GM19328 (cell line): ENCODE data around the gene ARHGEF33.

Source experiments
- ATAC-seq: cut with Tn5 transposase; IDR thresholded peaks from one replicate; pipeline ENCODE4 v1.9.1; 2021; ENCODE audit warnings: mild to moderate bottlenecking, moderate library complexity; ENCODE audit not compliant: unreplicated experiment

The ARHGEF33 gene

DNA sequence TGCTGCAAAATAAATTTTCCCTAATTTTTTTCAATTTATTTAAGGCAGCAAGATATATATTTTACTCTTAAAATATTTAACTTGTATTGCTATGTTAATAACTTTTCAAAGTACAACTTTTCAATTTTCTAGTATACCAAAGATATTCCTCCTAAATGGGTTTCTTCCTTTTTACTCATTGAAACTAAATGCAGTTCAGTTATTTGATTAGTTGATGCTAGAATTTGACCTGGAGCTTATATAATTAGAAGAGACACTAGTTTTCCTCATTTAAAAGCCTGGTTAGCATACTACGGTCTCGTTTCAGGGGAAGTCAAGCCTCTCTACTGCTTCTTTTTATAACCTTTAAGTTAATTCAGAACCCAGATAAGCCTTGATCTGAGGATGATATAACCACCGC, at the start of gene ARHGEF33:
TSS of gene ARHGEF33 (plus strand) at position 301 of the 400 bp plus-strand sequence. CDS start 29,573 bp downstream, outside the sequence.
- ATAC-seq, result no peak

GRCh38 chr2:38850045-38850444, 39.6 kb upstream of the ARHGEF33 start:
- peak; percentile 57 for ATAC-seq

DNA sequence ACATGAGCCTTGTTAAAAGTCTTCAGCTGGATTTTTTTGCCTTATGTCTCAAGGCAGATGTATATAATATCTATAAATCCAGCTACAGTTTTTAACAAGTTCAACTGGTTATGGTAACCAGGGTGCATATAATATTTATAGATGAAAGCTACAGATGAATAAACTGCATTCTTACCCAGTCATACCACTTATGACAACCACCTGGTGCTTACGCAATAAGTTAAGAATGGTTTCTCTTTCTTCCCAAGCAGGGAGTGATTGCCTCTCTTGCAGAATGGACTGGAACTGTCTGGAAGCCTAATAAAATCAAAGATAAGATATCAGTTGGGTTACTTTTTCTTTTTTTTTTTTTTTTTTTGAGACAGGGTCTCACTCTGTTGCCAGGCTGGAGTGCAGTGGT, 33.5 kb upstream of the ARHGEF33 start:
- ATAC-seq, result no peak

GRCh38 chr2:38862476-38862875, 27.2 kb upstream of the ARHGEF33 start:
- no peak for ATAC-seq

- no peak for ATAC-seq
These were observed 26.5 kb upstream of the ARHGEF33 start for GRCh38 chr2:38863061-38863695.

DNA sequence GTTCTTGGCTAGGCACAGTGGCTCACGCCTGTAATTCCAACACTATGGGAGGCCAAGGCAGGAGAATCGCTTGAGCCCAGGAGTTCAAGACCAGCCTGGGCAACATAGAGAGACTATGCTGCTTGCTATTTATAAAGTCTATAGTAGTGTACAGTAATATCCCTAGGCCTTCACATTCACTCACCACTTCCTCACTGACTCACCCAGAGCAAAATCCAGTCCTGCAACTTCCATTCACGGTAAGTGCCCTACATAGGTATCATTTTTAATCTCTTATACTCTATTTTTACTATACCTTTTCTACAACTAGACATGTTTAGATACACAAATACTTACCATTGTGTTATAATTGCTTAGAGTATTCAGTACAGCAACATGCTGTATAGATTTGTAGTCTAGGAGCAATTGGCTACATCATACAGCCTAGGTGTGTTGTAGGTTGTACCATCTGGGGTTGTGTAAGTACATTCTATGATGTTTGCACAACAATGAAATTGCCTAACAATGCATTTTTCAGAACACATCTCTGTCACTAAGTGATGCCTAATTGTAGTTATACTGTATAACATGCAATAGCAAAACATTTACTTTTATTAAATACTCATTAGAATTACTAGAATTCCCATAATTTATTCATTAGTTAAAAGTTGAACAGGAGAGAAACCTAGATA, 22.8 kb upstream of the ARHGEF33 start:
- ATAC-seq, result no peak

DNA sequence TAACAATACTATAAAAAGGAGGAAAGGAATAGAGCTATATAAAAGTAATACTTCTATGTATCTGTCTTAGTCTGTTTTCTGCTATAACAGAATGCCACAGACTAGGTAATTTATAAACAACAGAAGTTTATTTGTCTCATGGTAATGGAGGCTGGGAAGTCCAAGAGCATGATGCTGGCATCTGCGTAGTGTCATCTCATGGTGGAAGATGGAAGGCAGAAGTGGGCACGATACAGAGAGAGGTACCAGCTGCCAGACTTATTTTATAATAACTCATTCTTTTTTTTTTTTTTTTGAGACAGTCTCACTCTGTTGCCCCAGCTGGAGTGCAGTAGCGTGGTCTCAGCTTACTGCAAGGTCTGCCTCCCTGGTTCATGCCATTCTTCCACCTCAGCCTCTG, 18.2 kb upstream of the ARHGEF33 start:
- ATAC-seq, result no peak

GRCh38 chr2:38873763-38874162, 15.9 kb upstream of the ARHGEF33 start:
- ATAC-seq, result no peak

- ATAC-seq, result no peak
These were observed 14.5 kb upstream of the ARHGEF33 start for GRCh38 chr2:38875227-38875575.

- peak; percentile 100 for ATAC-seq
These were observed 13.9 kb upstream of the ARHGEF33 start, which contains the start of the genes DHX57 and MORN2 for GRCh38 chr2:38875576-38876367. Gene DHX57, minus strand, starts transcription at chr2:38875934. Its CDS starts 7,529 bp downstream, at chr2:38868405. Gene MORN2, plus strand, starts transcription at chr2:38875976.

DNA sequence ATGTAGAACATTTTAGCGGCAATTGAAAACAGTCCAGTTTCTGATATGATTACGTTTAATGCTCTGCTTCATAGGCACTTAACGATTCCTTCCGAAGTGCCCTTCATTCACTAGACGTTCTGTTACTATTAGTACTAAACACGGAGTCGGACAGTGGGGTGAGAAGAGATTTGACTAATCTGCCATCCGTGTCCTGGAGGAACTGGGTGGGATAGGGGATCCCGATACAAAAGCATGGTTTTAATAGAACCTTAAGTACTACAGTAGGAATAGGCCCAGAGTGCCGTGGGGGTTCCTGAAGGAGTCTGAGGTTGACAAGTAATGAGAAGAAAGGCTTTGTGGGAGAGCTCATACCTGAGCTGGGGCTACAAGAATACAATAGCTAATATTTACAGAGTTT, 13.3 kb upstream of the ARHGEF33 start:
- no peak for ATAC-seq

- no peak for ATAC-seq
These were observed 3.6 kb upstream of the ARHGEF33 start for GRCh38 chr2:38886063-38886462.

- no peak for ATAC-seq
These were observed 2.3 kb upstream of the ARHGEF33 start for GRCh38 chr2:38887347-38887746.

- no peak for ATAC-seq
These were observed 1.6 kb upstream of the ARHGEF33 start for GRCh38 chr2:38887902-38888554.

- ATAC-seq, result no peak
These were observed 630 bp upstream of the ARHGEF33 start for GRCh38 chr2:38889045-38889444.

DNA sequence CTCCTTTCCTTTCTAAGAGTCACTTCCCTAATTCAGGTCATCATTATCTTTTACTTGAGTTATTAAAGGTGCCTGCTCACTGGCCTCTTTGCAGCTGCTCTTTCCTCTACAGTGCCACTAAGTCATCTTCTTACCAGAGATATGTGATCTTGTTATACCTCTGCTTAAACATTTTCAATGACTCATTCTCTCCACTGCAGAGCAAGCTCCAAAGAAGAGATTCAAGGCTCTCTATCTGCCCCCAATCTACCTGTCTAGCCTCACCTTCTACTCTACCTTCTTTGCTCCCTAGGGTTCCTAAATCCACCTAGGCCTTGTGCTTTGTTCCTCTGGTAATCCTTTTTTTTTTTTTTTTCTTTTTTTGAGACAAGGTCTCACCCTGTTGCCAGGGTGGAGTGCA, 3.1 kb downstream of the ARHGEF33 start:
- ATAC-seq, result no peak

- no peak for ATAC-seq
These were observed 8.6 kb downstream of the ARHGEF33 start for GRCh38 chr2:38898256-38898655.

GRCh38 chr2:38900726-38901125, 11.1 kb downstream of the ARHGEF33 start:
- no peak for ATAC-seq

- ATAC-seq, result no peak
These were observed 15.6 kb downstream of the ARHGEF33 start for GRCh38 chr2:38905251-38905650.

GRCh38 chr2:38907242-38907641, 17.6 kb downstream of the ARHGEF33 start:
- no peak for ATAC-seq
